Parathyroid adenoma (tissue), 2 donors: Measurements from ENCODE around the gene ABHD13.
A peak's percentile ranks its signal among the peaks of the same experiment; 100 is the strongest.

Source experiments
- H2AFZ ChIP-seq: fragments of 300-600 bp; sonication (generic); one replicate; pipeline ENCODE4 v1.7.0; 2017; ENCODE audit warnings: antibody characterized with exemption, mild to moderate bottlenecking
- H3K27ac ChIP-seq: fragments of 300-600 bp; sonication (generic); one replicate; pipeline ENCODE4 v1.7.0; 2017
- H3K27me3 ChIP-seq: fragments of 300-600 bp; sonication (generic); one replicate; pipeline ENCODE4 v1.7.0; 2017; ENCODE audit warnings: low read length; ENCODE audit not compliant: control insufficient read depth, insufficient read depth
- H3K36me3 ChIP-seq: fragments of 300-600 bp; sonication (generic); one replicate; pipeline ENCODE4 v1.7.0; 2017; ENCODE audit warnings: low read length; ENCODE audit not compliant: control insufficient read depth, insufficient read depth
- H3K4me1 ChIP-seq: fragments of 300-600 bp; sonication (generic); one replicate; pipeline ENCODE4 v1.7.0; 2017; ENCODE audit warnings: control low read depth
- H3K4me2 ChIP-seq: fragments of 300-600 bp; sonication (generic); one replicate; pipeline ENCODE4 v1.7.0; 2017; ENCODE audit warnings: low read length
- H3K4me3 ChIP-seq: fragments of 300-600 bp; sonication (generic); one replicate; pipeline ENCODE4 v1.7.0; 2017; ENCODE audit warnings: low read depth, low read length
- H3K79me2 ChIP-seq: fragments of 300-600 bp; sonication (generic); one replicate; pipeline ENCODE4 v1.7.0; 2017; ENCODE audit warnings: control low read depth
- H3K9ac ChIP-seq: fragments of 300-600 bp; sonication (generic); one replicate; pipeline ENCODE4 v1.7.0; 2017; ENCODE audit warnings: mild to moderate bottlenecking
- H3K9me3 ChIP-seq: fragments of 300-600 bp; sonication (generic); one replicate; pipeline ENCODE4 v1.7.0; 2017; ENCODE audit warnings: low read length; ENCODE audit not compliant: control insufficient read depth
- CTCF ChIP-seq: fragments of 300-600 bp; sonication (generic); IDR thresholded peaks from one replicate; pipeline ENCODE4 v1.7.0; 2017; ENCODE audit warnings: antibody characterized with exemption, mild to moderate bottlenecking
- donor health status: primary hyperparathyroidism.

The ABHD13 gene

GRCh38 chr13:108220041-108220440 lies 1.8 kb downstream of the ABHD13 start:
- no peak for TF ChIP-seq CTCF
- no peak overlapping the region for H2AFZ ChIP-seq
- H3K27ac ChIP-seq, result no peak overlapping the region
- H3K4me3 ChIP-seq, result no peak overlapping the region
- H3K9ac ChIP-seq, result no peak overlapping the region
- peaks cover 3% of the 10 kb centered on the region for H3K4me1 ChIP-seq
- peaks cover 6% of the 10 kb centered on the region for H3K79me2 ChIP-seq
- no peaks in the 10 kb centered on the region for H3K36me3 ChIP-seq
- peak overlapping the region; percentile 71 for H3K4me2 ChIP-seq
- H3K27me3 ChIP-seq, result no peaks in the 10 kb centered on the region
- no peaks in the 10 kb centered on the region for H3K9me3 ChIP-seq

GRCh38 chr13:108223687-108224503 lies 5.7 kb downstream of the ABHD13 start:
- TF ChIP-seq CTCF, result no peak
- Histone ChIP-seq H3K9ac (no peak overlapping the region), H3K4me2 (no peak overlapping the region)

GRCh38 chr13:108225440-108225839 lies 7.2 kb downstream of the ABHD13 start:
- Histone ChIP-seq H3K4me1 (no peaks in the 10 kb centered on the region), H3K4me2 (no peak overlapping the region), H3K9me3 (no peaks in the 10 kb centered on the region), H3K27me3 (no peaks in the 10 kb centered on the region), H3K36me3 (no peaks in the 10 kb centered on the region), H2AFZ (no peak overlapping the region), H3K79me2 (no peaks in the 10 kb centered on the region), H3K4me3 (no peak overlapping the region), H3K27ac (no peak overlapping the region), H3K9ac (no peak overlapping the region)
- no peak for TF ChIP-seq CTCF

More at GRCh38 chr13:108223687-108224503, 5.7 kb downstream of the ABHD13 start:
- Histone ChIP-seq H3K27ac (no peak overlapping the region), H3K9me3 (no peaks in the 10 kb centered on the region), H3K27me3 (no peaks in the 10 kb centered on the region), H3K4me1 (peaks cover 3% of the 10 kb centered on the region), H3K36me3 (no peaks in the 10 kb centered on the region), H2AFZ (no peak overlapping the region), H3K4me3 (no peak overlapping the region), H3K79me2 (no peaks in the 10 kb centered on the region)

GRCh38 chr13:108226184-108226583 lies 8.0 kb downstream of the ABHD13 start:
- TF ChIP-seq CTCF, result no peak
- Histone ChIP-seq H3K4me1 (no peaks in the 10 kb centered on the region), H2AFZ (no peak overlapping the region), H3K79me2 (no peaks in the 10 kb centered on the region), H3K9me3 (no peaks in the 10 kb centered on the region), H3K9ac (no peak overlapping the region), H3K4me2 (no peak overlapping the region), H3K36me3 (no peaks in the 10 kb centered on the region), H3K4me3 (no peak overlapping the region), H3K27me3 (no peaks in the 10 kb centered on the region), H3K27ac (no peak overlapping the region)
